HEK293 (cell line): ENCODE results near the gene KRTAP9-8.

Experiments used
- GLIS2 ChIP-seq: fragments of 450-650 bp; formaldehyde crosslinking; IDR thresholded peaks from 2 replicates; pipeline ENCODE4 v1.5.1; 2016; ENCODE audit warnings: missing biosample characterization, missing genetic modification characterization
- KLF16 ChIP-seq: fragments of 450-650 bp; formaldehyde crosslinking; IDR thresholded peaks from 2 replicates; pipeline ENCODE4 v1.5.1; 2017; ENCODE audit warnings: missing biosample characterization, missing genetic modification characterization
- ZNF391 ChIP-seq: fragments of 450-650 bp; formaldehyde crosslinking; IDR thresholded peaks from 2 replicates; pipeline ENCODE4 v1.5.1; 2016; ENCODE audit warnings: low read depth, missing biosample characterization, missing genetic modification characterization, borderline replicate concordance
- ZNF394 ChIP-seq: fragments of 450-650 bp; formaldehyde crosslinking; IDR thresholded peaks from 2 replicates; pipeline ENCODE4 v1.5.1; 2016; ENCODE audit warnings: missing biosample characterization, missing genetic modification characterization, mild to moderate bottlenecking, moderate library complexity, borderline replicate concordance
- ZNF404 ChIP-seq: fragments of 450-650 bp; formaldehyde crosslinking; IDR thresholded peaks from 2 replicates; pipeline ENCODE4 v1.5.1; 2017; ENCODE audit warnings: missing biosample characterization, missing genetic modification characterization
- ZNF623 ChIP-seq: fragments of 450-650 bp; formaldehyde crosslinking; IDR thresholded peaks from 2 replicates; pipeline ENCODE4 v1.5.1; 2016; ENCODE audit warnings: missing biosample characterization, missing genetic modification characterization
- TF ChIP-seq, protein P1 (sequence below): fragments of 450-650 bp; formaldehyde crosslinking; conservative IDR thresholded peaks from 2 replicates; pipeline ENCODE4 v1.5.1; 2016; ENCODE audit warnings: low read depth, missing biosample characterization, missing genetic modification characterization
- TF ChIP-seq, protein P2 (sequence below): IDR thresholded peaks from 2 replicates; pipeline ENCODE4 v1.6.1; 2011; ENCODE audit warnings: mild to moderate bottlenecking, low read depth, low read length, borderline replicate concordance
- TF ChIP-seq, protein P3 (sequence below): fragments of 450-650 bp; formaldehyde crosslinking; IDR thresholded peaks from 2 replicates; pipeline ENCODE4 v1.5.1; 2016; ENCODE audit warnings: missing biosample characterization, missing genetic modification characterization
- TF ChIP-seq, protein P4 (sequence below): fragments of 450-650 bp; formaldehyde crosslinking; IDR thresholded peaks from 2 replicates; pipeline ENCODE4 v1.5.1; 2017; ENCODE audit warnings: missing biosample characterization, missing genetic modification characterization

DNA sequence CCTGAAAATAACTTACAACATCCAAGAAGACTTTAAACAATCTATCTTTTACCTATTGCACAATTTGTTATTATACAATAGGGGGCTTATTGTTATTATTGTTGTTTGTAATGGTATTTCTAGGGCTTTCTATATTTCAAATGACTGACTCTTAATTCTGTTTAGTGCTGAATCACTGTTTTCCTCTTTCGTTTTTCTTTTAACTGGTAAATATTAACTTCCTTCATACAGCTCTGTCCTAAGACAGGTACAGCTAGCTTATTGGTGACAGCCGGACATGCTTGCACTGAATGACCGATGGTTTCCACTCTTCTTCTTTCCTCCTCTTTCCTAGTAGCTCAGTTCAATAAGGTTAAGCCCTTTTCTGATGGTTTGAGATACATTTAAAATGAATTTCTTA is 49.3 kb downstream of the KRTAP9-8 start:
- TF ChIP-seq ZNF391 (tag by site-specific recombination) (no peak), ZNF404 (no peak), KLF16 (tag by site-specific recombination) (no peak), GLIS2 (tag by site-specific recombination) (no peak), ZNF623 (no peak), ZNF394 (no peak)
- TF ChIP-seq, protein P1, sequence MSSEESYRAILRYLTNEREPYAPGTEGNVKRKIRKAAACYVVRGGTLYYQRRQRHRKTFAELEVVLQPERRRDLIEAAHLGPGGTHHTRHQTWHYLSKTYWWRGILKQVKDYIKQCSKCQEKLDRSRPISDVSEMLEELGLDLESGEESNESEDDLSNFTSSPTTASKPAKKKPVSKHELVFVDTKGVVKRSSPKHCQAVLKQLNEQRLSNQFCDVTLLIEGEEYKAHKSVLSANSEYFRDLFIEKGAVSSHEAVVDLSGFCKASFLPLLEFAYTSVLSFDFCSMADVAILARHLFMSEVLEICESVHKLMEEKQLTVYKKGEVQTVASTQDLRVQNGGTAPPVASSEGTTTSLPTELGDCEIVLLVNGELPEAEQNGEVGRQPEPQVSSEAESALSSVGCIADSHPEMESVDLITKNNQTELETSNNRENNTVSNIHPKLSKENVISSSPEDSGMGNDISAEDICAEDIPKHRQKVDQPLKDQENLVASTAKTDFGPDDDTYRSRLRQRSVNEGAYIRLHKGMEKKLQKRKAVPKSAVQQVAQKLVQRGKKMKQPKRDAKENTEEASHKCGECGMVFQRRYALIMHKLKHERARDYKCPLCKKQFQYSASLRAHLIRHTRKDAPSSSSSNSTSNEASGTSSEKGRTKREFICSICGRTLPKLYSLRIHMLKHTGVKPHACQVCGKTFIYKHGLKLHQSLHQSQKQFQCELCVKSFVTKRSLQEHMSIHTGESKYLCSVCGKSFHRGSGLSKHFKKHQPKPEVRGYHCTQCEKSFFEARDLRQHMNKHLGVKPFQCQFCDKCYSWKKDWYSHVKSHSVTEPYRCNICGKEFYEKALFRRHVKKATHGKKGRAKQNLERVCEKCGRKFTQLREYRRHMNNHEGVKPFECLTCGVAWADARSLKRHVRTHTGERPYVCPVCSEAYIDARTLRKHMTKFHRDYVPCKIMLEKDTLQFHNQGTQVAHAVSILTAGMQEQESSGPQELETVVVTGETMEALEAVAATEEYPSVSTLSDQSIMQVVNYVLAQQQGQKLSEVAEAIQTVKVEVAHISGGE (tag by site-specific recombination): no peak
- TF ChIP-seq, protein P2, sequence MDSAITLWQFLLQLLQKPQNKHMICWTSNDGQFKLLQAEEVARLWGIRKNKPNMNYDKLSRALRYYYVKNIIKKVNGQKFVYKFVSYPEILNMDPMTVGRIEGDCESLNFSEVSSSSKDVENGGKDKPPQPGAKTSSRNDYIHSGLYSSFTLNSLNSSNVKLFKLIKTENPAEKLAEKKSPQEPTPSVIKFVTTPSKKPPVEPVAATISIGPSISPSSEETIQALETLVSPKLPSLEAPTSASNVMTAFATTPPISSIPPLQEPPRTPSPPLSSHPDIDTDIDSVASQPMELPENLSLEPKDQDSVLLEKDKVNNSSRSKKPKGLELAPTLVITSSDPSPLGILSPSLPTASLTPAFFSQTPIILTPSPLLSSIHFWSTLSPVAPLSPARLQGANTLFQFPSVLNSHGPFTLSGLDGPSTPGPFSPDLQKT: no peak
- TF ChIP-seq, protein P3, sequence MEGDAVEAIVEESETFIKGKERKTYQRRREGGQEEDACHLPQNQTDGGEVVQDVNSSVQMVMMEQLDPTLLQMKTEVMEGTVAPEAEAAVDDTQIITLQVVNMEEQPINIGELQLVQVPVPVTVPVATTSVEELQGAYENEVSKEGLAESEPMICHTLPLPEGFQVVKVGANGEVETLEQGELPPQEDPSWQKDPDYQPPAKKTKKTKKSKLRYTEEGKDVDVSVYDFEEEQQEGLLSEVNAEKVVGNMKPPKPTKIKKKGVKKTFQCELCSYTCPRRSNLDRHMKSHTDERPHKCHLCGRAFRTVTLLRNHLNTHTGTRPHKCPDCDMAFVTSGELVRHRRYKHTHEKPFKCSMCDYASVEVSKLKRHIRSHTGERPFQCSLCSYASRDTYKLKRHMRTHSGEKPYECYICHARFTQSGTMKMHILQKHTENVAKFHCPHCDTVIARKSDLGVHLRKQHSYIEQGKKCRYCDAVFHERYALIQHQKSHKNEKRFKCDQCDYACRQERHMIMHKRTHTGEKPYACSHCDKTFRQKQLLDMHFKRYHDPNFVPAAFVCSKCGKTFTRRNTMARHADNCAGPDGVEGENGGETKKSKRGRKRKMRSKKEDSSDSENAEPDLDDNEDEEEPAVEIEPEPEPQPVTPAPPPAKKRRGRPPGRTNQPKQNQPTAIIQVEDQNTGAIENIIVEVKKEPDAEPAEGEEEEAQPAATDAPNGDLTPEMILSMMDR (tag by site-specific recombination): no peak
- TF ChIP-seq, protein P4, sequence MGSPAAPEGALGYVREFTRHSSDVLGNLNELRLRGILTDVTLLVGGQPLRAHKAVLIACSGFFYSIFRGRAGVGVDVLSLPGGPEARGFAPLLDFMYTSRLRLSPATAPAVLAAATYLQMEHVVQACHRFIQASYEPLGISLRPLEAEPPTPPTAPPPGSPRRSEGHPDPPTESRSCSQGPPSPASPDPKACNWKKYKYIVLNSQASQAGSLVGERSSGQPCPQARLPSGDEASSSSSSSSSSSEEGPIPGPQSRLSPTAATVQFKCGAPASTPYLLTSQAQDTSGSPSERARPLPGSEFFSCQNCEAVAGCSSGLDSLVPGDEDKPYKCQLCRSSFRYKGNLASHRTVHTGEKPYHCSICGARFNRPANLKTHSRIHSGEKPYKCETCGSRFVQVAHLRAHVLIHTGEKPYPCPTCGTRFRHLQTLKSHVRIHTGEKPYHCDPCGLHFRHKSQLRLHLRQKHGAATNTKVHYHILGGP (tag by site-specific recombination): no peak
